Mucosa of rectum (tissue), 2 donors: ENCODE data around the gene FLRT2.

Experiments used
- H3K27ac ChIP-seq, 2 donors: one replicate each; pipeline ENCODE4 v1.7.0; 2013; ENCODE audit warnings: inconsistent platforms in 2 of 2, low read depth in 2 of 2, low read length in 2 of 2
- H3K27me3 ChIP-seq, 2 donors: one replicate each; pipeline ENCODE4 v1.7.0; 2013; ENCODE audit warnings: low read length in 2 of 2; ENCODE audit not compliant: control insufficient read depth in 2 of 2, insufficient read depth in 2 of 2
- H3K36me3 ChIP-seq, 2 donors: one replicate each; pipeline ENCODE4 v1.7.0; 2013; ENCODE audit warnings: low read length in 2 of 2; ENCODE audit not compliant: control insufficient read depth in 2 of 2, insufficient read depth in 2 of 2
- H3K4me1 ChIP-seq, 2 donors: one replicate each; pipeline ENCODE4 v1.7.0; 2013; ENCODE audit warnings: low read length in 2 of 2, mild to moderate bottlenecking in 1 of 2; ENCODE audit not compliant: control insufficient read depth in 2 of 2, insufficient read depth in 2 of 2
- H3K4me3 ChIP-seq, 2 donors: one replicate each; pipeline ENCODE4 v1.7.0; 2013; ENCODE audit warnings: low read length in 2 of 2
- H3K9ac ChIP-seq, 2 donors: one replicate each; pipeline ENCODE4 v1.7.0; 2013; ENCODE audit warnings: low read length in 2 of 2, low read depth in 1 of 2, mild to moderate bottlenecking in 1 of 2
- H3K9me3 ChIP-seq, 2 donors: one replicate each; pipeline ENCODE4 v1.7.0; 2013; ENCODE audit warnings: low read length in 2 of 2; ENCODE audit not compliant: control insufficient read depth in 2 of 2
- donor health status: healthy.
- donor health status: Normal muscosa, but diverticular disease.

FLRT2 gene

DNA sequence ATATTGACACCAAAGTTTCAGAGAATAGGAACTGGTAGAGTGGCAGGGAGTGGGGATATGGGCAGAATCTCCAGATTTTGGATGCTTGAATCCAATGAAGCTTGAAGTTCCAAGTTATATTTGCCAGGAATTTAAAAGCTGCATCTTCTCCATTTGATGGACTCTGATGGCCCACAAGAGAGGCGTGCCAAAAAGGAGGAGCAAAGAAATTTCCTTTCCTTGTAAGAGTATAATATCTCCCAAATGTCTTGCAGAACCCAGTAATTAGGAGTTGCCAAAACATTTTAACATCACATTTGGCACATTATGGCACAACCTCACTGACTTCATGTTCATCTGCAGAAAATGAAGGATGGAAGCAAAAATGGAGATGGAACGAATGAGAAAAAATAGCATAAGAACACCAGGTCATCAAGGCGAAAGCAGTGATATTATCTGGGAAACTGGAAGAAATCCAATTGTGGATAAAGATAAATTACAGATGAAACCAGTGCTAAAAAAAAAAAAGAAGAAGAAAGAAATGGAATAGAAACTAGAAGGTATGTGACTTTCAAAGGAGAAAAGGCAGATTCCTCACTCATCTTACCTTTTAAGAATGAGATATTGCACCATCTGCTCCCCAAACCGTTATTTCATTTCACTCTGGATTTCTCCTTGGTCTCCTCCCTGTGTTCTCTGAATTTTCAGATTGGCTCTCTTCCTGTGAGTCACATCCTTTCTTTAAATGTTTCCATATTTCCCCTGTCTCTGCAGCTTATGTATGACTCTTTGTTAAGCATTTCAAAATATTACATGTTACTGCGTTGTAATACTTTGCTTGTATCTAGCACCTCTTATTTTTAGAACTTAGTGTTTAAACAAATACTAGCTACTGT is 13.5 kb upstream of the FLRT2 start:
- Histone ChIP-seq H3K9ac (no peak overlapping the region), H3K4me1 (no peaks in the 10 kb centered on the region), H3K36me3 (no peaks in the 10 kb centered on the region), H3K9me3 (no peaks in the 10 kb centered on the region), H3K27ac (no peak overlapping the region), H3K4me3 (no peak overlapping the region), H3K27me3 (no peaks in the 10 kb centered on the region)

DNA sequence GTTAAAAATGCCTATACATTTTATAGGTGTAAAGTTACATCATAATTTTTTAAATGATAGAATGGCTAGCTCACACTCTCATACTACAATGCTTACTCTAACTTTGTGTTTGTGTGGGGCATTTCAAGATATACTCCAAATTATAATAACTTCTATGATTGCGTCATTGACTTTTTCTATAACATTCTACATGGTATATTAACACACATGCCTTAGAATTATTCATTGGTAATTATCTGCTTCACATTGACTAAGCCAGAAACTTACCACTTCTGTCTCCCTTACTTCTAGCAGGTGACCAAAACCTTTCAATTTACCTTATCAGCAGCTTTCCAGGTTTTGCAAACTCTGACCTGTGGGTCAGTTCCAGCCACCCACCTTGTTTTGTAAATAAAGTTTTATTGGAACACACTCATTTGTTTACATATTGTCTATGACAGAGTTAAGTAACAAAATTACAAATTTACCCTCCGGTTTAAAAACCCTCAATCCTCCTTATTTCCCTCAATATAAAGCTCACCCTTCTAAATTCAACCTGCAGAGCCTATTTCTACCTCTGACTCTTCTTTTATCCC is 12.7 kb upstream of the FLRT2 start:
- Histone ChIP-seq H3K9me3 (no peaks in the 10 kb centered on the region), H3K4me1 (no peaks in the 10 kb centered on the region), H3K27ac (no peak overlapping the region), H3K36me3 (no peaks in the 10 kb centered on the region), H3K9ac (no peak overlapping the region), H3K4me3 (no peak overlapping the region), H3K27me3 (no peaks in the 10 kb centered on the region)

DNA sequence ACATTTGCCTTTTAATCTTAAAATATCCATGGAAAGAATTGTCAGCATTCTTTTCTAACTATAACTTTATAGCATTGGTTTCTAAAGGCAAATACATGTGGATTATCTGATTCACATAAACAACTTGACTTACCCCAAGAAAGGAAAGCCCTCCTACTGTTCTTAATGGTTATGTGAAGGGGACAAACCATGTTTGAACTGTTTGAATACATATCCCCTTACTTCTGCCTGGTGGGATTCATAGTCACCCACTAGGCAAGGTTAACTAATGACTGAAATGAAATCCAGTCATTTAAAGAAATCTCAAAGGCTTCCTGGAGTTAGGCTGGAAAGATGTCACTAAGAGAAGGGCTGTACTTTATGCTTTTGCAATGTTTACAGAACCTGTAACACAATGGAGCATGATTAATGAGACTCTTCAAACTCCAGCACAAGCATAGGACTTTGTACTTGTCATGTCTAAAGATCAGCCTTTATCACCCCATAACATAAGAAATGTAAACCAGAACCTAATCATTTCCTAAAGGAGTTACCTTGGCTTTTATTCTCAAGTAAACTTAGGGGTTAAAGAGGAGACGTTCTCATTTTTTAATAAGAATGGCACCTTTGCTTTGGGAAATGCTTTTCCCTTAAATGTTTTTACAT is 10.2 kb upstream of the FLRT2 start:
- no peaks in the 10 kb centered on the region for H3K4me1 ChIP-seq
- no peaks in the 10 kb centered on the region for H3K36me3 ChIP-seq
- no peak overlapping the region for H3K27ac ChIP-seq
- H3K9ac ChIP-seq: no peak overlapping the region
- H3K27me3 ChIP-seq: no peaks in the 10 kb centered on the region
- H3K4me3 ChIP-seq: no peak overlapping the region
- H3K9me3 ChIP-seq: no peaks in the 10 kb centered on the region

DNA sequence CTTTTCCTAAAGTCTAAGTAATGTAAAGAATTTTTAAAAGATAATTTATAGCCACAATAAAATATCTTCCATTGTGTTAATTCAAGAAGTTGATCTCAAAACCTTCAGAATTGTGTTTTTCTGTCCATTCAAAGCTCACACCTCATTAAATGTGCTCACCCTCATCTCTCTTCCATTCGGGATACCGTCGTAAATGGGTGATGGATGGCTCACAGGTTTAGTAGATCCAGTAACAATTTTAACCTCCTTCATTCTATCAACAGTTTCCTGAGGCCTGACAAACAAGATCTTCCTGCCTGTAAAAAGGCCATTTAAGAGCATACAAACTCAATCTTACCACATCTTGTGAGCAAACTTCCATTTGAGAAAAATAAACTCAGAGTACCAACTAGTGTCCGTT is 9.4 kb upstream of the FLRT2 start:
- no peaks in the 10 kb centered on the region for H3K9me3 ChIP-seq
- no peak overlapping the region for H3K9ac ChIP-seq
- no peak overlapping the region for H3K27ac ChIP-seq

GRCh38 chr14:85523624-85524023 is 6.3 kb upstream of the FLRT2 start:
- no peak overlapping the region for H3K4me3 ChIP-seq
- H3K36me3 ChIP-seq: no peaks in the 10 kb centered on the region
- no peak overlapping the region for H3K9ac ChIP-seq
- H3K9me3 ChIP-seq: no peaks in the 10 kb centered on the region
- H3K27ac ChIP-seq: no peak overlapping the region
- H3K4me1 ChIP-seq: no peaks in the 10 kb centered on the region
- no peaks in the 10 kb centered on the region for H3K27me3 ChIP-seq

More for the DNA sequence above, 9.4 kb upstream of the FLRT2 start:
- H3K4me1 ChIP-seq: no peaks in the 10 kb centered on the region
- no peak overlapping the region for H3K4me3 ChIP-seq
- H3K36me3 ChIP-seq: no peaks in the 10 kb centered on the region
- H3K27me3 ChIP-seq: no peaks in the 10 kb centered on the region

DNA sequence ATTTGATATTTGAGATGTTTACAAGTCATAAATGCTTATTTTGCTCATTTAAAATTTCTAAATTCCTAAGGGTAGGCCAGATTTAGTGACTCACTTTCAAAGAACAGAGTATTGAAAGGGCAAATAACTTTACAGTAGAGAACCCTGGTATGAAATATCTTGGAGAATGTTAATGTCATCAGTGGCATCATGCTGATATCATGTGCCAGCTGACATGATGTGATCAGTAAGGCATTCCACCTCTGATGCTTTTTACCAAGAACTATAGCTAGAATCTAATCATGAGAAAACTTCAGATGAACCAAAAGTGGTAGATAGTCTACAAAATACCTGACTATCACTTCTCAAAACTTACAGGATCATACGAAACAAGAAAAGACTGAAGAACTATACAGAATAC is 2.9 kb upstream of the FLRT2 start:
- Histone ChIP-seq H3K27ac (no peak overlapping the region), H3K4me1 (peaks cover 0 to 4% of the 10 kb centered on the region in 2 donors), H3K9me3 (no peaks in the 10 kb centered on the region), H3K27me3 (peaks cover 5 to 24% of the 10 kb centered on the region in 2 donors), H3K9ac (no peak overlapping the region), H3K4me3 (no peak overlapping the region), H3K36me3 (no peaks in the 10 kb centered on the region)

DNA sequence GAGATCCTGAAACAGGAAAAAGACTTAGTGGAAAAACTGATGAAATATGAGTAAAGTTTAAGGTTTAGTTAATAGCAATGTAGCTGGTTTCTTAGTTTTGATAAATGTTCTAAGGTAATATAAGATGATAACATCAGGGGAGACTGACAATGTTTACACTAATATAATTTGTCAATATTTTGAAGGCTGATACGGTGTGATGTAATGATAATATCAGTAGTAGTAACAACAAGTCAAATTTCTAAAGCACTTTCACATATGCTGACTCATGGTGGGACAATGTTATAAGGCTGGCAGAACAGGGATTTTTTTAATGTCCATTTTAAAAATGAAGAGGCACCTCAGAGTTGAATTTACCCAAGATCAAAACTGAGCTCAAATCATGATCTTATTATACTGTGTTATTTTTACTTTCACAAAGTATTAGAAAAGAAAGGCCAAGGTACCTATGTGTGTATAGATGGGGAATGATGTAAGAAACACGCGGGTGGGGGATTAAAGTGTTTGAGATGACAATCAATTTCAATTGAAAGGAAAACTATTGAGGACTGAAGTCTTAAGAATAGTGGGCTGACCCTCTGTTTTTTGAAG is 2.4 kb upstream of the FLRT2 start:
- H3K27me3 ChIP-seq: peaks cover 5 to 24% of the 10 kb centered on the region in 2 donors
- H3K27ac ChIP-seq: no peak overlapping the region
- H3K4me1 ChIP-seq: peaks cover 0 to 4% of the 10 kb centered on the region in 2 donors
- no peaks in the 10 kb centered on the region for H3K36me3 ChIP-seq
- no peaks in the 10 kb centered on the region for H3K9me3 ChIP-seq
- no peak overlapping the region for H3K9ac ChIP-seq
- no peak overlapping the region for H3K4me3 ChIP-seq

DNA sequence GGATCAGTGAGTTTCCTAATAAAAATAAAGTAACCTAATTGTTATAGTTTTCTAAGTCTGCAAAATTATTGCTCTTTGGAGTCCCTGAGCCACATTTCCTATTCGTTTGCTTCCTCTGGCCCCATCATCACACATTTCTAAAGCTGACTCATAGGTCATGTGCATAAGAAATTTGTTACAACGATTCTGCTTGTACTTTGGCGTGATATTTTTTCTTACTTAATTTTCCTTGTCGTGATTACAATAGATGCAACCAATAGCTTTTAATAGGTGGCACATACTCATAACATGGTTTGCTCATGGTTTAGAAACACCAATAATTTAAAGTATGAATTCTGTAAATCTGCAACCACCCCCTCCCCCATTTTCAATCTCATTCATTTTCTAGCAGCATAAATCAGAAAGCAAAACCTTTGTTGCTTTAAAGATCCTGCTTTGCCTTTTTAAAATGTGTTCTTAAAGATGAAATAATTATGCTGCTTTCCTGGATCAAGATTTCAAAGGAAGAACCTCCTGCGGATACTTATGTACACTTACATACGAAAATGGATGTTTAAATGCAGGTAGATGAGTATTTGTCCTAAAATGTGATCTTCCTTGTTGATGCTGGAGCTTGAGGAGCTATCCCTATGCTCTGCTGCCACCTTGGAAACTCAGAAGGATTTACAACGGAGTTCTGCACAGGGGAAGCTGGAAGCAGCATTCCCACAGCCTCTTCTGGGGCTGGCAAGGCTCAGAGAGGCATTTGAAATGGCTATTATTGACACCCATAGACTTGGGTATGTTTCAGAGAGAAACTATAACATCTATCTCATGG is 1.7 kb upstream of the FLRT2 start:
- peak overlapping the region; percentile 47 to 58 for H3K4me3 ChIP-seq
- H3K27ac ChIP-seq: no peak overlapping the region
- no peaks in the 10 kb centered on the region for H3K9me3 ChIP-seq
- peaks cover 8 to 24% of the 10 kb centered on the region in 2 donors for H3K27me3 ChIP-seq
- H3K36me3 ChIP-seq: no peaks in the 10 kb centered on the region
- no peak overlapping the region for H3K9ac ChIP-seq
- H3K4me1 ChIP-seq: peaks cover 0 to 4% of the 10 kb centered on the region in 2 donors

GRCh38 chr14:85528897-85529631 is 880 bp upstream of the FLRT2 start:
- no peaks in the 10 kb centered on the region for H3K9me3 ChIP-seq
- peaks cover 8 to 24% of the 10 kb centered on the region in 2 donors for H3K27me3 ChIP-seq
- no peaks in the 10 kb centered on the region for H3K36me3 ChIP-seq
- peak overlapping the region in 1 of 2 donors; percentile 24 for H3K9ac ChIP-seq
- peaks cover 0 to 4% of the 10 kb centered on the region in 2 donors for H3K4me1 ChIP-seq
- peak overlapping the region; percentile 49 to 58 for H3K4me3 ChIP-seq
- peak overlapping the region; percentile 41 to 43 for H3K27ac ChIP-seq
